ENCODE data around the gene COL6A1. TPM values are rescaled to one million over a fixed set of nuclear protein-coding genes. Genes with fewer than 3 reads are reported as not detected.
A peak's percentile ranks its signal among the peaks of the same experiment; 100 is the strongest.

Gene COL6A1
- total RNA-seq, 1 donor from 2014 or later: 12.6 TPM

DNA sequence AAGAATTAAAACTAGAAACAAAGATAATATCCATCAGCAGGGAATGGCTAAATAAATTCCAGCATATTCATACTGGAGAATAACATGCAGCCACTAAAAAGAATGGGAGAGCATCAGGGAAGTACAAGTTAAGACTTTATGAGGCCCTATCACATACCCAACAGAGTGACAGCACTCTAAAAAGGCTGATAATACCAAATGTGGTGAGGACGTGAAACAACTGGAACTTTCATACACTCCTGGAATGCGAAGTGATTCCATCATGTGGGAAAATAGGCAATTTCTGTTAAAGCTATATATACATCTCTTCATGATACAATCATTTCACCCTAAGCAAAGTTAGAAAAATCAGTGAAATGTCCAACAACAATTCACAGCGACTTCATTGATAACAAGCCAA lies 42.6 kb downstream of the COL6A1 start:
- peaks cover 18% of the 10 kb centered on the region for H3K4me1 Mint-ChIP-seq
- no peaks in the 10 kb centered on the region for H3K79me2 ChIP-seq (ENCODE audit: low read depth)
- H3F3A ChIP-seq (ENCODE audit: low read depth): no peaks in the 10 kb centered on the region
- H3K4me3 ChIP-seq: no peak overlapping the region
- no peaks in the 10 kb centered on the region for H4K20me1 ChIP-seq (ENCODE audit: low read depth)
- peaks cover 8% of the 10 kb centered on the region for H3K27me3 Mint-ChIP-seq (ENCODE audit: insufficient read depth, low read depth)
- H3K4me2 ChIP-seq: no peak overlapping the region
- peaks cover 6% of the 10 kb centered on the region for H3K9me3 Mint-ChIP-seq
- H3K9ac ChIP-seq: no peak overlapping the region
- H3K9me3 ChIP-seq (ENCODE audit: low read depth): no peaks in the 10 kb centered on the region
- no peak for TF ChIP-seq EZH2phosphoT487 (IDR thresholded peaks at IDR 0.05)
- TF ChIP-seq, protein P1, sequence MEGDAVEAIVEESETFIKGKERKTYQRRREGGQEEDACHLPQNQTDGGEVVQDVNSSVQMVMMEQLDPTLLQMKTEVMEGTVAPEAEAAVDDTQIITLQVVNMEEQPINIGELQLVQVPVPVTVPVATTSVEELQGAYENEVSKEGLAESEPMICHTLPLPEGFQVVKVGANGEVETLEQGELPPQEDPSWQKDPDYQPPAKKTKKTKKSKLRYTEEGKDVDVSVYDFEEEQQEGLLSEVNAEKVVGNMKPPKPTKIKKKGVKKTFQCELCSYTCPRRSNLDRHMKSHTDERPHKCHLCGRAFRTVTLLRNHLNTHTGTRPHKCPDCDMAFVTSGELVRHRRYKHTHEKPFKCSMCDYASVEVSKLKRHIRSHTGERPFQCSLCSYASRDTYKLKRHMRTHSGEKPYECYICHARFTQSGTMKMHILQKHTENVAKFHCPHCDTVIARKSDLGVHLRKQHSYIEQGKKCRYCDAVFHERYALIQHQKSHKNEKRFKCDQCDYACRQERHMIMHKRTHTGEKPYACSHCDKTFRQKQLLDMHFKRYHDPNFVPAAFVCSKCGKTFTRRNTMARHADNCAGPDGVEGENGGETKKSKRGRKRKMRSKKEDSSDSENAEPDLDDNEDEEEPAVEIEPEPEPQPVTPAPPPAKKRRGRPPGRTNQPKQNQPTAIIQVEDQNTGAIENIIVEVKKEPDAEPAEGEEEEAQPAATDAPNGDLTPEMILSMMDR (IDR thresholded peaks at IDR 0.05): no peak
- no peak for TF ChIP-seq EZH2 (IDR thresholded peaks at IDR 0.05)
- no peak overlapping the region for H3K27ac ChIP-seq
- H3K4me3 Mint-ChIP-seq: no peak overlapping the region
- no peaks in the 10 kb centered on the region for H3K27me3 ChIP-seq
- H2AFZ ChIP-seq (replicated peaks): no peak overlapping the region
- DNase-seq (ENCODE audit: low spot score): no peak
- H3K36me3 Mint-ChIP-seq: no peaks in the 10 kb centered on the region
- H3K36me3 ChIP-seq: no peaks in the 10 kb centered on the region
- H3K4me1 ChIP-seq: no peaks in the 10 kb centered on the region
- no peak overlapping the region for H3K27ac Mint-ChIP-seq

- Mint-ChIP-seq H3K9me3 (peaks cover 16% of the 10 kb centered on the region), H3K4me3 (peak overlapping the region; percentile 39), H3K27me3 (ENCODE audit: insufficient read depth, low read depth) (peaks cover 8% of the 10 kb centered on the region), H3K27ac (peak overlapping the region; percentile 72), H3K4me1 (peaks cover 18% of the 10 kb centered on the region), H3K36me3 (no peaks in the 10 kb centered on the region)
- Histone ChIP-seq H3K9ac (no peak overlapping the region), H4K20me1 (ENCODE audit: low read depth) (no peaks in the 10 kb centered on the region), H3F3A (ENCODE audit: low read depth) (no peaks in the 10 kb centered on the region), H3K4me3 (no peak overlapping the region), H3K36me3 (no peaks in the 10 kb centered on the region), H3K27me3 (no peaks in the 10 kb centered on the region), H3K4me2 (no peak overlapping the region), H3K27ac (no peak overlapping the region), H3K9me3 (ENCODE audit: low read depth) (no peaks in the 10 kb centered on the region), H2AFZ (replicated peaks) (no peak overlapping the region), H3K79me2 (ENCODE audit: low read depth) (no peaks in the 10 kb centered on the region), H3K4me1 (no peaks in the 10 kb centered on the region)
- no peak for DNase-seq (ENCODE audit: low spot score)
- TF ChIP-seq EZH2 (IDR thresholded peaks at IDR 0.05): no peak
- TF ChIP-seq, protein P1 (IDR thresholded peaks at IDR 0.05): no peak
- TF ChIP-seq EZH2phosphoT487 (IDR thresholded peaks at IDR 0.05): no peak
Observed at GRCh38 chr21:46025113-46025770, 43.7 kb downstream of the COL6A1 start.

DNA sequence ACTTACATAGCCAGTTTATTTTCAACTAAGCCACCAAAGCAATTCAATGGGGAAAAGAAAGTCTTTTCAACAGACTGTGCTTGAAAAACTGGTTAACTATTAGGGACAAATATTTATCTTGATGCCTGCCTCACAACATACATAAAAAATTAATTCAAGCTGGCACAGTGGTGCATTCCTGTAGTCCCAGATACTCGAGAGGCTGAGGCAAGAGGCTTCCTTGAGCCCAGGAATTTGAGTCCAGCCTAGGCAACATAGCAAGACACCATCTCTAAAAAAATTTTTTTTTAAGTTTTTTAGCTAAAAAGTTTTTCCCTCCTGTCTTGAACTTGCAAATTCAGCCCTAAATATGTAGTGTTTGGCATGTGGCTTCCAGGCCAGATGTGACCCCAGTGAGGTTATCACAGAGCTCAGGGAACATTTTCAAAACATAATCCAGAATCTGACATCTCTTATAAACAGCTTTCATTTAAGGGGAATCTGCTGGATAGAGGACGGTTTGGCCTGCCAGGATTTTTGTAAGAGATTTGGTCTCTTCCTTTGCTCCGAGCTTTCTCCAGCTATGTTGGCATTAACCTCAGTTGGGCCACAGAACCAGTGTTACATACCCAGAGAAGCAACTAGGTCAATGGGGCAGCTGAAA lies 46.4 kb downstream of the COL6A1 start:
- Histone ChIP-seq H3K27ac (no peak overlapping the region), H3K4me3 (no peak overlapping the region), H3F3A (ENCODE audit: low read depth) (no peaks in the 10 kb centered on the region), H3K9ac (no peak overlapping the region), H3K4me1 (no peaks in the 10 kb centered on the region), H3K9me3 (ENCODE audit: low read depth) (no peaks in the 10 kb centered on the region), H3K79me2 (ENCODE audit: low read depth) (no peaks in the 10 kb centered on the region), H2AFZ (replicated peaks) (no peak overlapping the region), H3K27me3 (no peaks in the 10 kb centered on the region), H4K20me1 (ENCODE audit: low read depth) (no peaks in the 10 kb centered on the region), H3K4me2 (no peak overlapping the region), H3K36me3 (no peaks in the 10 kb centered on the region)
- Mint-ChIP-seq H3K4me1 (peaks cover 15% of the 10 kb centered on the region), H3K4me3 (no peak overlapping the region), H3K9me3 (peaks cover 23% of the 10 kb centered on the region), H3K36me3 (no peaks in the 10 kb centered on the region), H3K27me3 (ENCODE audit: insufficient read depth, low read depth) (peaks cover 5% of the 10 kb centered on the region), H3K27ac (no peak overlapping the region)
- no peak for DNase-seq (ENCODE audit: low spot score)
- TF ChIP-seq EZH2 (IDR thresholded peaks at IDR 0.05): no peak
- TF ChIP-seq EZH2phosphoT487 (IDR thresholded peaks at IDR 0.05): no peak

- no peak overlapping the region for H3K27ac Mint-ChIP-seq
- H3K9me3 Mint-ChIP-seq: peaks cover 25% of the 10 kb centered on the region
- H3K36me3 Mint-ChIP-seq: no peaks in the 10 kb centered on the region
- H3K27me3 Mint-ChIP-seq (ENCODE audit: insufficient read depth, low read depth): peaks cover 5% of the 10 kb centered on the region
- peaks cover 13% of the 10 kb centered on the region for H3K4me1 Mint-ChIP-seq
- H3K36me3 ChIP-seq: no peaks in the 10 kb centered on the region
- no peaks in the 10 kb centered on the region for H3K4me1 ChIP-seq
- no peak overlapping the region for H3K4me3 ChIP-seq
- H3K27ac ChIP-seq: no peak overlapping the region
- H3K9ac ChIP-seq: no peak overlapping the region
- no peaks in the 10 kb centered on the region for H3K79me2 ChIP-seq (ENCODE audit: low read depth)
- no peak overlapping the region for H2AFZ ChIP-seq (replicated peaks)
- DNase-seq (ENCODE audit: low spot score): no peak
- no peaks in the 10 kb centered on the region for H4K20me1 ChIP-seq (ENCODE audit: low read depth)
- no peaks in the 10 kb centered on the region for H3K27me3 ChIP-seq
- no peaks in the 10 kb centered on the region for H3K9me3 ChIP-seq (ENCODE audit: low read depth)
- TF ChIP-seq, protein P1 (IDR thresholded peaks at IDR 0.05): no peak
- no peak for TF ChIP-seq EZH2 (IDR thresholded peaks at IDR 0.05)
- TF ChIP-seq EZH2phosphoT487 (IDR thresholded peaks at IDR 0.05): no peak
- no peak overlapping the region for H3K4me2 ChIP-seq
- no peaks in the 10 kb centered on the region for H3F3A ChIP-seq (ENCODE audit: low read depth)
- H3K4me3 Mint-ChIP-seq: no peak overlapping the region
Observed at GRCh38 chr21:46028573-46029091, 47.1 kb downstream of the COL6A1 start.

All from neural progenitor cell (in vitro differentiated cells).